HEK293T (cell line): Measurements from ENCODE around the gene NAT8L.

Experiments used
- FOXM1 ChIP-seq: fragments of 450-650 bp; IDR thresholded peaks from 2 replicates; pipeline ENCODE4 v1.6.1; 2017; ENCODE audit warnings: mild to moderate bottlenecking, borderline replicate concordance
- LEF1 ChIP-seq: fragments of 450-650 bp; IDR thresholded peaks from 2 replicates; pipeline ENCODE4 v1.6.1; 2017; ENCODE audit warnings: mild to moderate bottlenecking, borderline replicate concordance
- SUZ12 ChIP-seq: fragments of 450-650 bp; IDR thresholded peaks from 2 replicates; pipeline ENCODE4 v1.6.1; 2016; ENCODE audit warnings: mild to moderate bottlenecking

GRCh38 chr4:2070421-2071251 lies 11.5 kb downstream of the NAT8L start:
- TF ChIP-seq FOXM1, result no peak
- no peak for TF ChIP-seq SUZ12
- TF ChIP-seq LEF1, result no peak
